ENCODE results near the gene CCDC120. TPM values are rescaled to one million over a fixed set of nuclear protein-coding genes. Genes with fewer than 3 reads are reported as not detected.

CCDC120 gene
- total RNA-seq, 2 donors from 2014 or later, result 12.3 to 15.0 TPM

DNA sequence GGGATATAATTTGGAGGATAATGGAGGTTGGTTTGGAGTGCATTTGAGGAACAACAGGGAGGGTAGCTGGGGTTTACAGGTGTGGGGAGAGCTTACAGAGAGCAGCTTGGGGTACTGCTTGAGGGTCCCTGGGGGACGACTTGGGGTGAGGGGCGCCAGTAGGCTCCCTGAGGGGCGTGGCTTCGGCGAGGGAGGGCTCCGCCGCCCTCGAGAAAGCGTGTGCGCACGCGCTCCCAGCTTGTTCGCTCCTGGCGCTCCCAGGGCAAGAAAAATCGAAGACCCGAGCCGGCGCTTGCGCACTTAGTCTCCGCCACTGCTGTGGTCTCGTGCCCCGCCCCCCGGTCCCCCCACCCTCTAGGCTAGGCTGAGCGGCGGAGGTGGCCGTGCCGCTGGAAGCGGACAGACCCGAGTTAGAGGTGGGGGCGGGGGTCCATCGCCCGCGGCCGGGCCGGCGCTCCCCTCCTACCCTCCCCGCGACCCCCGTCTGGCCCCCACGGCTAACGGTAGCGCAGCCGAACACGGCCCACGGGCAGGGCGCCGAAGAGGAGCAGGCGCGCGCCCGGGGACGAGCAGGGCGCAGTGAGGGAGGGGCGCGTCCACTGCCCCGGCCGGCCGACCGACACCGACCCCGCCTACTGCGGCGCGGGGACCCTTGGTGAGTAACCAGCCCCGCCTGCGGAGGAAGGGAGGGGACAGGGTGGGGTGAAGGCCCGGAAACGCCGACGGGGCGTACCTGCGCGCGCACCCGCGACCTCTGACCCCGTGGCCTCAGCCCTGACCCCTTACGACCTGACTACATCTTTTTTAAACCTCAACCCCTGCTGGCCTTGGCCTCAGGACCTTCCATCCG, 5.4 kb upstream of the CCDC120 start:
- TF ChIP-seq POLR2AphosphoS5 (IDR thresholded peaks at IDR 0.05), result no peak
- TF ChIP-seq, protein P1, sequence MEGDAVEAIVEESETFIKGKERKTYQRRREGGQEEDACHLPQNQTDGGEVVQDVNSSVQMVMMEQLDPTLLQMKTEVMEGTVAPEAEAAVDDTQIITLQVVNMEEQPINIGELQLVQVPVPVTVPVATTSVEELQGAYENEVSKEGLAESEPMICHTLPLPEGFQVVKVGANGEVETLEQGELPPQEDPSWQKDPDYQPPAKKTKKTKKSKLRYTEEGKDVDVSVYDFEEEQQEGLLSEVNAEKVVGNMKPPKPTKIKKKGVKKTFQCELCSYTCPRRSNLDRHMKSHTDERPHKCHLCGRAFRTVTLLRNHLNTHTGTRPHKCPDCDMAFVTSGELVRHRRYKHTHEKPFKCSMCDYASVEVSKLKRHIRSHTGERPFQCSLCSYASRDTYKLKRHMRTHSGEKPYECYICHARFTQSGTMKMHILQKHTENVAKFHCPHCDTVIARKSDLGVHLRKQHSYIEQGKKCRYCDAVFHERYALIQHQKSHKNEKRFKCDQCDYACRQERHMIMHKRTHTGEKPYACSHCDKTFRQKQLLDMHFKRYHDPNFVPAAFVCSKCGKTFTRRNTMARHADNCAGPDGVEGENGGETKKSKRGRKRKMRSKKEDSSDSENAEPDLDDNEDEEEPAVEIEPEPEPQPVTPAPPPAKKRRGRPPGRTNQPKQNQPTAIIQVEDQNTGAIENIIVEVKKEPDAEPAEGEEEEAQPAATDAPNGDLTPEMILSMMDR (IDR thresholded peaks at IDR 0.05), result no peak
- no peak for TF ChIP-seq POLR2A (IDR thresholded peaks at IDR 0.05)
- no peaks in the 10 kb centered on the region for H3K27me3 ChIP-seq (replicated peaks; ENCODE audit: insufficient read depth)
- intact Hi-C loops (cut with DNase I), result no loop called here
- H3K9me3 ChIP-seq, result no peaks in the 10 kb centered on the region
- DNase-seq (ENCODE audit: low spot score), result peak; percentile 22
- no peaks in the 10 kb centered on the region for H3K36me3 ChIP-seq
- peak overlapping the region; percentile 55 to 56 for H3K4me3 ChIP-seq
- WGBS, result 2% methylated on average over 13 of the region's 79 CpGs
- no peaks in the 10 kb centered on the region for H3K4me1 ChIP-seq (replicated peaks)
- peak overlapping the region; percentile 82 to 88 for H3K27ac ChIP-seq

GRCh38 chrX:49054073-49054762, 4.6 kb upstream of the CCDC120 start:
- Histone ChIP-seq H3K9me3 (no peaks in the 10 kb centered on the region), H3K27ac (peak overlapping the region; percentile 82 to 88), H3K4me3 (peak overlapping the region; percentile 55 to 56), H3K4me1 (replicated peaks) (no peaks in the 10 kb centered on the region), H3K27me3 (replicated peaks; ENCODE audit: insufficient read depth) (no peaks in the 10 kb centered on the region), H3K36me3 (no peaks in the 10 kb centered on the region)
- TF ChIP-seq POLR2AphosphoS5 (IDR thresholded peaks at IDR 0.05) (no peak), POLR2A (IDR thresholded peaks at IDR 0.05) (no peak)
- 86% methylated on average over 5 of the region's 5 CpGs for WGBS
- DNase-seq (ENCODE audit: low spot score), result no peak
- intact Hi-C loops (cut with DNase I), result no loop called here

GRCh38 chrX:49059201-49059600, 402 bp downstream of the CCDC120 start:
- Histone ChIP-seq H3K4me1 (replicated peaks) (no peaks in the 10 kb centered on the region), H3K27ac (peak overlapping the region; percentile 80 to 84), H3K4me3 (peak overlapping the region; percentile 34 to 37), H3K36me3 (no peaks in the 10 kb centered on the region), H3K27me3 (replicated peaks; ENCODE audit: insufficient read depth) (no peaks in the 10 kb centered on the region), H3K9me3 (no peaks in the 10 kb centered on the region)
- 35% methylated on average over 6 of the region's 6 CpGs for WGBS
- intact Hi-C loops (cut with DNase I), result no loop called here
- no peak for TF ChIP-seq POLR2A (IDR thresholded peaks at IDR 0.05)
- TF ChIP-seq, protein P1 (IDR thresholded peaks at IDR 0.05), result no peak
- no peak for TF ChIP-seq POLR2AphosphoS5 (IDR thresholded peaks at IDR 0.05)
- DNase-seq (ENCODE audit: low spot score), result no peak

GRCh38 chrX:49059681-49060085, 884 bp downstream of the CCDC120 start:
- TF ChIP-seq POLR2A (IDR thresholded peaks at IDR 0.05) (no peak), POLR2AphosphoS5 (IDR thresholded peaks at IDR 0.05) (no peak)
- TF ChIP-seq, protein P1 (IDR thresholded peaks at IDR 0.05), result no peak
- Histone ChIP-seq H3K4me1 (replicated peaks) (no peaks in the 10 kb centered on the region), H3K27ac (peak overlapping the region; percentile 80 to 84), H3K36me3 (no peaks in the 10 kb centered on the region), H3K27me3 (replicated peaks; ENCODE audit: insufficient read depth) (no peaks in the 10 kb centered on the region), H3K4me3 (peak overlapping the region; percentile 34 to 37), H3K9me3 (no peaks in the 10 kb centered on the region)
- 28% methylated on average over 7 of the region's 10 CpGs for WGBS
- intact Hi-C loops (cut with DNase I), result no loop called here
- DNase-seq (ENCODE audit: low spot score), result peak; percentile 27

- Histone ChIP-seq H3K36me3 (no peaks in the 10 kb centered on the region), H3K4me1 (replicated peaks) (no peaks in the 10 kb centered on the region), H3K27me3 (replicated peaks; ENCODE audit: insufficient read depth) (no peaks in the 10 kb centered on the region), H3K4me3 (no peak overlapping the region), H3K9me3 (no peaks in the 10 kb centered on the region), H3K27ac (no peak overlapping the region)
- intact Hi-C loops (cut with DNase I), result no loop called here
- no peak for DNase-seq (ENCODE audit: low spot score)
- WGBS, result 29% methylated on average over 1 of the region's 3 CpGs
- TF ChIP-seq, protein P1 (IDR thresholded peaks at IDR 0.05), result no peak
- TF ChIP-seq POLR2A (IDR thresholded peaks at IDR 0.05), result no peak
- TF ChIP-seq POLR2AphosphoS5 (IDR thresholded peaks at IDR 0.05), result no peak
Measured at GRCh38 chrX:49060914-49061313, 2.1 kb downstream of the CCDC120 start.

Measured in prostate gland (tissue), 2 donors.